MCF 10A (cell line): ENCODE results near the gene FAIM2. TPM values are rescaled to one million over a fixed set of nuclear protein-coding genes. Genes with fewer than 3 reads are reported as not detected.
"Not testable (repeated sequence)": the region's sequence is repeated elsewhere in the genome, so short reads cannot be mapped to it uniquely, and the experiment has no call there.

Experiments used
- BruUV-seq: library from RNA; stranded (reverse); fragments of 400-500 nt; replicated peaks from 2 replicates; lab custom pipeline; 2021; lab: Mats Ljungman, UMichigan
- CTCF ChIA-PET: fragments of 300-600 bp; sonication (Branson Sonifier 250); formaldehyde crosslinking; extraction: SDS; loops from one replicate; lab custom pipeline; 2021; ENCODE audit warnings: antibody characterized with exemption, inconsistent platforms; lab: Yijun Ruan, JAX
- POLR2A ChIA-PET: fragments of 300-600, 350-650 bp; sonication (Branson Sonifier 250); formaldehyde crosslinking; extraction: SDS; loops from one replicate; lab custom pipeline; 2020; ENCODE audit warnings: antibody characterized with exemption, inconsistent platforms; lab: Yijun Ruan, JAX
- DNase-seq: peaks from one replicate; pipeline ENCODE4 v3.0.0-alpha.2; 2018; ENCODE audit not compliant: unreplicated experiment
- H3K27ac Mint-ChIP-seq: one replicate; pipeline ENCODE4 v1.8.0; 2022; ENCODE audit warnings: mild to moderate bottlenecking, low read depth, mixed read lengths; ENCODE audit not compliant: unreplicated experiment
- H3K27me3 Mint-ChIP-seq: one replicate; pipeline ENCODE4 v1.8.0; 2022; ENCODE audit warnings: mixed read lengths; ENCODE audit not compliant: insufficient read depth, unreplicated experiment
- H3K36me3 Mint-ChIP-seq: one replicate; pipeline ENCODE4 v1.8.0; 2022; ENCODE audit warnings: mild to moderate bottlenecking, moderate library complexity, mixed read lengths; ENCODE audit not compliant: insufficient read depth, unreplicated experiment
- H3K4me1 Mint-ChIP-seq: one replicate; pipeline ENCODE4 v1.8.0; 2022; ENCODE audit warnings: mixed read lengths; ENCODE audit not compliant: insufficient read depth, unreplicated experiment
- H3K4me3 Mint-ChIP-seq: one replicate; pipeline ENCODE4 v1.8.0; 2022; ENCODE audit warnings: mild to moderate bottlenecking, moderate library complexity, mixed read lengths; ENCODE audit not compliant: unreplicated experiment
- H3K9me3 Mint-ChIP-seq: one replicate; pipeline ENCODE4 v1.8.0; 2022; ENCODE audit warnings: mixed read lengths; ENCODE audit not compliant: unreplicated experiment
- CTCF ChIP-seq: fragments of 200-600 bp; IDR thresholded peaks from one replicate; pipeline ENCODE4 v1.8.0; 2022; ENCODE audit warnings: antibody characterized with exemption, mild to moderate bottlenecking; ENCODE audit not compliant: unreplicated experiment
- intact Hi-C: fragments of 100-400 bp; cut with micrococcal nuclease; formaldehyde crosslinking; loops from 2 replicates; pipeline ENCODE4 v1.14.1; 2022
- total RNA-seq: library from RNA; stranded (reverse); gene quantifications from 2 replicates; pipeline ENCODE4 v1.2.3, GENCODE V29; 2022

FAIM2 gene
- total RNA-seq, 1 experiment from 2014 or later, result not detected

DNA sequence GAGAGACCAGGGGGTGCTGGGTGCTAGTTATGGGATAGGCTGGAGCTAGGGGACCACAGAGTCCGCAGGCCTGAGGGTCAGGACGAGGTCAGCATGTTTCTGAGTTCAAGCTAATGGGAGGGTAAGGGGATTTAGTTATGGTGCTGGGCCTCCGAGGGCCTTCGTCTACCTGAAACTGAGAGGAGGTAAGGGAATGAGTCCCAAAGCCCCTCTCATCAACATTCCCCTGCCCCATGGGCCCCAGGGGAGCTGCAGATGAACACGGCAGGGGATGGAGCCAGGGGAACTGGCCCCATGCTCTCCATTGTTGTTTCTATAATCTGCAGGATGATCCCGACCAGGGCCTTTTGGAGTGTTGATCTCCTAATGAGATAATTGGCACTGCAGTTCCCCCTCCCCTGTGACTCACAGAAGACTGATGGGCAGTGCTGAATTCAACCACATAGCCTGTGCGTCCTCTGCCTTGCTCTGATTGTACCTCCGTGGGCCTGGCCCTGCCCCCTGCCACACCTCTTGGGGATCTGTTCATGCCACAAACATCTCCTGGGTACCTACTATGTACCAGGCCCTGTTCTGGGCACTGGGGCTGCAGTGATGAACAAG is 21.4 kb downstream of the FAIM2 start:
- Mint-ChIP-seq H3K4me1 (peaks cover 6% of the 10 kb centered on the region), H3K27me3 (peaks cover 46% of the 10 kb centered on the region), H3K9me3 (peaks cover 33% of the 10 kb centered on the region), H3K4me3 (no peak overlapping the region), H3K27ac (no peak overlapping the region), H3K36me3 (no peaks in the 10 kb centered on the region)
- POLR2A ChIA-PET, result interaction anchor here (0.6 kb wide), 1 partner anchor 36 kb away, joined by 3 read pairs; no protein-coding TSS in a partner anchor
- intact Hi-C loops, result no loop called here
- no TSS peak for BruUV-seq
- no peak for DNase-seq
- CTCF ChIA-PET, result interaction anchor here (0.6 to 1.8 kb wide), 4 partner anchors 14 to 94 kb away, joined by 3 to 4 read pairs (median 4); no protein-coding TSS in a partner anchor
- no peak for TF ChIP-seq CTCF

DNA sequence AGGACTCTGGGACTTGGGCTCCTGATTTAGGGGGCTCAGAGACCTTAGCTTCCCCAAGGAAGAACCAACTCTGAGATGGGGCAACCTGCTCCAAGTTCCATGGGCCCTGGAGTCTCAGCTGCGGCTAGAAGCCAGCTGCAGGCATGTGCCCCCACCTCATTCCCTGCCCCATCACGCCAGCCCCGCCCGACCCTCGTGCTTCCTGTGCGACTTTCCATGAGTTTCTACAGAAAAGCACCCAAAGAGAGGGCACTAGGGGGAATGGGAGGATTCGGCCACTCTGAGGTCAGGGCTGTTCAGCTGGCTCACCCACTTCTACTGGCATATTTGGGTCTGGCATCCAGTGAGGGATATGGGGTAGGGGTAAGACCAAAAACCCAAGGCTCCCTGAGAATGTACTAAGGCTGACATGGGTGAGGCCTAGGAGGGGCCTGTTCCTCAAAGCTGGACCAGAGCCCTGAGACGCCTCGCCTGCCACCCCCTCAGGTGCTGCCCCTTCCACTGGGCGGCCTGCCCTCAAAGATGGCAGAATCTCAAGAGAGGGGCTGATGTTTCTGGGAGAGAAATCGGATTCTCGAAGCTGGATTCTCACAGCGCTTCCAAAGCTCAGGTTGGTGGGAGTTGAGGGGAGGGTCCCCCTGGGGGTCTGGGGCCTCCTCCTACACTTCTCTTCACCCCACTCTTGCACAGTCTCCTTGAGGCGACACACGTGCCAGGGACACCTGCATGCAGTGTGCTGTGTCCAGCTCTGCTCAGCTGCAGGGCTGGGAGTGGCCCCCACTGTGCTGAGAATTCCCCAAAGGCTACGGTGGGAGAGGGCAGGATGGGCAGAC is 22.1 kb downstream of the FAIM2 start:
- Mint-ChIP-seq H3K4me3 (no peak overlapping the region), H3K9me3 (peaks cover 33% of the 10 kb centered on the region), H3K27me3 (peaks cover 39% of the 10 kb centered on the region), H3K4me1 (peaks cover 6% of the 10 kb centered on the region), H3K27ac (no peak overlapping the region), H3K36me3 (no peaks in the 10 kb centered on the region)
- DNase-seq, result no peak
- POLR2A ChIA-PET, result interaction anchor here (0.6 kb wide), 1 partner anchor 35 kb away, joined by 3 read pairs; no protein-coding TSS in a partner anchor
- CTCF ChIA-PET, result interaction anchor here (0.5 to 1.8 kb wide), 4 partner anchors 13 to 215 kb away, joined by 3 to 4 read pairs (median 4); no protein-coding TSS in a partner anchor
- BruUV-seq, result no TSS peak
- intact Hi-C loops, result no loop called here
- no peak for TF ChIP-seq CTCF

DNA sequence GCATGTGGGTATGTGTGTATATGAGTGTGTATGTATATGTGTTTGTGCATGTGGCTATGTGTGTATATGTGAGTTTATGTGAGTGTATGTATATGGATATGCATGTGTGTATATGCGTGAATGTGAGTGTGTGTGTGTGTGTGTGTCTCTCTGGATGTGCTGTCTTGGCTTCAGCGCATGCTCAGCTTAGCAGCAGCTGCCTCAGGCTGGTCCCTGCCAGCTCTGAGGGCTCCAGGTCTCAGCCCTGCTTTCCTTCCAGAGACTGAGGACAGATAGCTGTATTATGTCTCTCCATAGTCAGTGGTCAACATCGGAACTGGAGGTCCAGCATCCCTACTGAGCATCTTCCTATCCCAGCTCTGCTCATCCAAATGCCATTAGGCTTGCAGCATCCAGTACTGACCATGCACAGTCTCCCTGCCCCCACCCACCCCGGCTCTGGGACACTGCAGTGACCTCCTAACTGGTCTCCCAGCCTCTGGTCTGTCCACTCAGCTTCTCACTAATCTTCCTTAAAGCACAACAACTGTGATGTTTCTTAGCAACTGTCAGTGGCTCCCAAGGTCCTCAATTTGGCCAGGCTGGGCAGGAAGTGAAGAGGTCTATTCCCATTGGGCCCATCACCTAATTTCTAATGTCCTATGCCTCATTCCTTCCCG is 22.8 kb downstream of the FAIM2 start:
- BruUV-seq, result no TSS peak
- Mint-ChIP-seq H3K27me3 (peaks cover 36% of the 10 kb centered on the region), H3K27ac (no peak overlapping the region), H3K36me3 (no peaks in the 10 kb centered on the region), H3K9me3 (peaks cover 33% of the 10 kb centered on the region), H3K4me1 (peaks cover 6% of the 10 kb centered on the region), H3K4me3 (no peak overlapping the region)
- intact Hi-C loops, result no loop called here
- DNase-seq, result no peak
- CTCF ChIA-PET, result interaction anchor here (1.8 kb wide), 1 partner anchor 12 kb away, joined by 4 read pairs; no protein-coding TSS in a partner anchor
- TF ChIP-seq CTCF, result no peak
- POLR2A ChIA-PET, result interaction anchor here (0.6 kb wide), 1 partner anchor 65 kb away, joined by 4 read pairs; no protein-coding TSS in a partner anchor

GRCh38 chr12:49879065-49879464 is 24.6 kb downstream of the FAIM2 start:
- H3K4me1 Mint-ChIP-seq, DNase-seq, BruUV-seq, POLR2A ChIA-PET, CTCF ChIA-PET, H3K27ac Mint-ChIP-seq, H3K4me3 Mint-ChIP-seq, H3K36me3 Mint-ChIP-seq, intact Hi-C loops: not testable (repeated sequence)
- Mint-ChIP-seq H3K9me3 (peaks cover 33% of the 10 kb centered on the region), H3K27me3 (peaks cover 26% of the 10 kb centered on the region)
